CD4-positive, CD25-positive, alpha-beta regulatory T cell (primary cell): ENCODE measurements around the gene STAM. TPM values are rescaled to one million over a fixed set of nuclear protein-coding genes. Genes with fewer than 3 reads are reported as not detected.

Source experiments
- ATAC-seq, 2 donors: fragments of 150-1000 bp; cut with Tn5 transposase; one replicate each; pipeline ENCODE4 v1.10.0; 2021; ENCODE audit warnings: low read depth in 2 of 2, moderate number of reproducible peaks in 2 of 2, moderate library complexity in 1 of 2
- DNase-seq, 3 donors: peaks; one replicate each; pipeline versions ENCODE4 v3.0.0 to v3.0.0-alpha.2; 2012 to 2022; ENCODE audit warnings: mixed read lengths in 1 of 3
- H3K27ac ChIP-seq: one replicate; pipeline ENCODE4 v1.7.0; 2013; ENCODE audit warnings: mild to moderate bottlenecking, low read length; ENCODE audit not compliant: insufficient read depth, poor library complexity, severe bottlenecking
- H3K27me3 ChIP-seq: one replicate; pipeline ENCODE4 v1.7.0; 2013; ENCODE audit warnings: low read length; ENCODE audit not compliant: control insufficient read depth, insufficient read depth
- H3K36me3 ChIP-seq: one replicate; pipeline ENCODE4 v1.7.0; 2013; ENCODE audit warnings: mild to moderate bottlenecking, low read length, moderate library complexity; ENCODE audit not compliant: control insufficient read depth, insufficient read depth
- H3K4me1 ChIP-seq: 2 replicates; pipeline ENCODE4 v1.7.0; 2013; ENCODE audit warnings: mild to moderate bottlenecking, low read length; ENCODE audit not compliant: insufficient read depth, control insufficient read depth, poor library complexity, severe bottlenecking
- H3K4me3 ChIP-seq: one replicate; pipeline ENCODE4 v1.7.0; 2013; ENCODE audit warnings: low read depth, mild to moderate bottlenecking, low read length, moderate library complexity
- H3K9me3 ChIP-seq, 2 experiments: 1 replicate in 1 of 2; 2 replicates in 1 of 2; pipeline ENCODE4 v1.7.0; 2013; ENCODE audit warnings: low read length in 2 of 2, mild to moderate bottlenecking in 1 of 2, moderate library complexity in 1 of 2; ENCODE audit not compliant: control insufficient read depth in 2 of 2
- H3K27ac Mint-ChIP-seq, 3 donors: one replicate each; pipeline ENCODE4 v1.8.0; 2020 to 2022; ENCODE audit warnings: mild to moderate bottlenecking in 3 of 3, mixed read lengths in 3 of 3, moderate library complexity in 2 of 3
- H3K27me3 Mint-ChIP-seq: one replicate; pipeline ENCODE4 v1.8.0; 2022; ENCODE audit warnings: mild to moderate bottlenecking, mixed read lengths
- H3K36me3 Mint-ChIP-seq: one replicate; pipeline ENCODE4 v1.8.0; 2020; ENCODE audit warnings: mixed read lengths
- H3K4me1 Mint-ChIP-seq, 4 donors: one replicate each; pipeline ENCODE4 v1.8.0; 2020 to 2022; ENCODE audit warnings: mixed read lengths in 4 of 4, mild to moderate bottlenecking in 1 of 4
- H3K4me3 Mint-ChIP-seq, 4 donors: one replicate each; pipeline ENCODE4 v1.8.0; 2020 to 2022; ENCODE audit warnings: mild to moderate bottlenecking in 4 of 4, mixed read lengths in 4 of 4, moderate library complexity in 3 of 4
- H3K9me3 Mint-ChIP-seq, 7 donors: one replicate each; pipeline ENCODE4 v1.8.0; 2020 to 2022; ENCODE audit warnings: mixed read lengths in 7 of 7, mild to moderate bottlenecking in 3 of 7, moderate library complexity in 2 of 7
- polyA plus RNA-seq, 4 donors: library from polyadenylated mRNA; unstranded; fragments of 300-500 nt; fragmentation: Illumina TruSeq; gene quantifications; one replicate each; pipeline ENCODE4 v1.2.3, GENCODE V29; 2021
- total RNA-seq: library from RNA; stranded (reverse); gene quantifications from one replicate; pipeline ENCODE4 v1.2.3, GENCODE V29; 2022

The STAM gene
- total and polyA plus RNA-seq, 5 donors from 2014 or later, result 48.0 to 154 (median 69.6) TPM

DNA sequence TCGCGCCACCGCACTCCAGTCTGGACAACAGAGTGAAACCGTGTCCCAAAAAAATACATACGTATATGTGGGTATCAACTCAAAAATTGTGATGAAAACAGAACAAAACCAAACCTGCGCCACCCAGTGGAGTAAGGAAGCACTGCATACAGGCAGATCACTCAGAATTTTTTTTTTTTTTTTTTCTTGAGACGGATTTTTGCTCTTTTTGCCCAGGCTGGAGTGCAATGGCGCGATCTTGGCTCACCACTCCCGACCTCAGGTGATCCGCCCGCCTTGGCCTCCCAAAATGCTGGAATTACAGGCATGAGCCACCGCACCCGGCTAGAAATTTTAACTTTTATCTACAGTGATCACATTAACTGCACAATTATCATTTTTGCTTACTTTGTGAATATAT lies 99.0 kb downstream of the STAM start:
- H3K27ac Mint-ChIP-seq, result no peak overlapping the region
- peak overlapping the region; percentile 18 for H3K4me3 ChIP-seq
- no peaks in the 10 kb centered on the region for H3K9me3 Mint-ChIP-seq

DNA sequence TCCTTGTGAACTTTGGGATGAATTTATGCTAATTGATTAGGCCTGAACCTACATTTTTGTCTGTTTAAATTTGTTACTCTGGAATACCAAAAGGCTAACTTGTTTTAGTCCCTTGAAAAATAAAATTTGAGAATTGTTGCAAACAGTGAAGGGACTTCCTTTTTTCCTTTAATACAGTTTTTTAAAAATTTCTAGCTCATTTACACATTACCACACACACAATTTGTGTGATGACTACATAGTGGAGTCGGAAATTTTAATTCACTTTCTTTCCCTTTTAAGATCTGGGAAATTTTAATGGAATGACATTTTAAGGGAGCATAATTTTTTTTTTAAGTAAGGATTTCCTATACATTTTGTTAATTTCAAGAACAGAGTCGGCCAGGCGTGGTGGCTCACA lies 99.5 kb downstream of the STAM start:
- Histone ChIP-seq H3K4me1 (peaks cover 3% of the 10 kb centered on the region), H3K27ac (no peak overlapping the region), H3K9me3 (no peaks in the 10 kb centered on the region), H3K4me3 (no peak overlapping the region), H3K27me3 (no peaks in the 10 kb centered on the region), H3K36me3 (no peaks in the 10 kb centered on the region)
- no peaks in the 10 kb centered on the region for H3K9me3 Mint-ChIP-seq
- DNase-seq, result no peak
- H3K4me3 Mint-ChIP-seq, result no peak overlapping the region
- H3K27ac Mint-ChIP-seq, result no peak overlapping the region
- peaks cover 11 to 12% (median 12%) of the 10 kb centered on the region in 4 donors for H3K4me1 Mint-ChIP-seq
- no peak for ATAC-seq
- no peaks in the 10 kb centered on the region for H3K27me3 Mint-ChIP-seq
- H3K36me3 Mint-ChIP-seq, result peaks cover 4% of the 10 kb centered on the region

More for the DNA sequence above, 99.0 kb downstream of the STAM start:
- Histone ChIP-seq H3K27ac (no peak overlapping the region), H3K27me3 (no peaks in the 10 kb centered on the region), H3K9me3 (no peaks in the 10 kb centered on the region), H3K4me1 (peaks cover 3% of the 10 kb centered on the region), H3K36me3 (no peaks in the 10 kb centered on the region)
- Mint-ChIP-seq H3K27me3 (no peaks in the 10 kb centered on the region), H3K4me3 (peak overlapping the region in 1 of 4 donors; percentile 2), H3K4me1 (peaks cover 11 to 12% (median 12%) of the 10 kb centered on the region in 4 donors), H3K36me3 (peaks cover 4% of the 10 kb centered on the region)
- ATAC-seq (peak; percentile 62 to 66), DNase-seq (peak; percentile 60 to 75 (median 72))

DNA sequence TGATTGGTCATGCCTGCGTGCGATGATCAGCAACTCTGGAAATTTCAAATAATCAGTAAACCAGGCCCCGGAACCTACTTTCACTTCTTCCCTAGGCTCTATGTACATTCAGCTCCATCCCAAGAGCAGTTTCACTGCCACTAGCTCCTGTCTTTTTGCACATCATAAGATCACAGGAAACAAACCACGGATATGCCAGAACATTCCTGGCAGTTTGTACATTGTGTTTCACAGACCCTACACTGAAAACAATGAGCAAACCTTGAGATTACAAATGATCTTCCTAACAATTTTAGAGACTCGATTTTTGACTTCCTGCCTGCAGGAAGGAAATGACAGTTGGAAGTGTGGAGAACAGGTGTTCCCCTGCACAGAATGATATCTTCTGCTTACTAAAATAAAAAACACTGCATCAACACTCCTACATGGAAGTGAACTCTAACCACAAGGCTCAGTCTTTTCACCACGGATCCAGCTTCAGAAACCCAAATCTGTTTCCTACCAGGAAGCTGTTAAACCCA lies 100.5 kb downstream of the STAM start:
- H3K4me1 Mint-ChIP-seq, result peaks cover 11 to 12% (median 12%) of the 10 kb centered on the region in 4 donors

DNA sequence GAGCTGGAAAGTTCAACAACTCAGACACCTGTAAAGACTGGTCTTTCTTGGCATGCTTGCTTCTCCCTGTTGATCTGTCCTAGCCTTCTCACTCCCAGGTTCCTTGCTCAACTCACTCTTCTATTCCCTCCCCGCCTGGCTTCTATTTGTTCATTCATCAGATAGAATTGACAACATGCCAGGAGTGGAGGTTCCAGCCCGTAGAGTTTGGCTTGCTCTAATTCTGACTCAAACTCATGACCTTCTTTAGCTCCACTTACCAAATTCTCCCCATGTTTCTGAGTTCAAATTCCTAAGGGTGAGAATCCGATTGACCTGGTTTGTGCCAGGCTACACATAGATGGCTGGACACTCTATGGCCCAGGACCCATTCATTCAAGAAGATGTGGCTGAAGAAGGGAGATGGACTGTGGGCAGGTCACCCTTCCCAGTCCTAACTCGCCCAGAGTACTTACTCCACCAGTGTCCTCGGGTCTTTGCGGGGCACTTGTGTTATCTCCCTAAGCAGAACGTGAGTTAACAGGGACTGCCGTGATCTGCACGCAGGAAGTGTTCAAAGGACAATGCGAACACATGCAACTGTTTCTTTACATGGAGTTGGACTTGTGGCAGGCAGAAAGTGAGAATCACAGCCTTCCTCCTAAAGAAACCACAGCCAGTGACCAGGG lies 104.1 kb downstream of the STAM start:
- DNase-seq, result no peak
- Histone ChIP-seq H3K4me1 (peaks cover 2% of the 10 kb centered on the region), H3K27ac (no peak overlapping the region), H3K36me3 (no peaks in the 10 kb centered on the region), H3K27me3 (no peaks in the 10 kb centered on the region), H3K9me3 (no peaks in the 10 kb centered on the region), H3K4me3 (no peak overlapping the region)
- H3K27me3 Mint-ChIP-seq, result no peaks in the 10 kb centered on the region
- no peaks in the 10 kb centered on the region for H3K9me3 Mint-ChIP-seq
- no peak overlapping the region for H3K4me3 Mint-ChIP-seq
- H3K27ac Mint-ChIP-seq, result no peak overlapping the region
- peaks cover 4% of the 10 kb centered on the region for H3K36me3 Mint-ChIP-seq
- no peak for ATAC-seq
- peaks cover 5 to 8% (median 6%) of the 10 kb centered on the region in 4 donors for H3K4me1 Mint-ChIP-seq

More for the DNA sequence above, 100.5 kb downstream of the STAM start:
- Histone ChIP-seq H3K9me3 (no peaks in the 10 kb centered on the region), H3K4me3 (no peak overlapping the region), H3K27ac (no peak overlapping the region), H3K36me3 (no peaks in the 10 kb centered on the region), H3K4me1 (peaks cover 3% of the 10 kb centered on the region), H3K27me3 (no peaks in the 10 kb centered on the region)
- H3K36me3 Mint-ChIP-seq, result peaks cover 4% of the 10 kb centered on the region
- no peak overlapping the region for H3K27ac Mint-ChIP-seq
- H3K9me3 Mint-ChIP-seq, result no peaks in the 10 kb centered on the region
- DNase-seq (no peak), ATAC-seq (no peak)
- H3K27me3 Mint-ChIP-seq, result no peaks in the 10 kb centered on the region
- no peak overlapping the region for H3K4me3 Mint-ChIP-seq

DNA sequence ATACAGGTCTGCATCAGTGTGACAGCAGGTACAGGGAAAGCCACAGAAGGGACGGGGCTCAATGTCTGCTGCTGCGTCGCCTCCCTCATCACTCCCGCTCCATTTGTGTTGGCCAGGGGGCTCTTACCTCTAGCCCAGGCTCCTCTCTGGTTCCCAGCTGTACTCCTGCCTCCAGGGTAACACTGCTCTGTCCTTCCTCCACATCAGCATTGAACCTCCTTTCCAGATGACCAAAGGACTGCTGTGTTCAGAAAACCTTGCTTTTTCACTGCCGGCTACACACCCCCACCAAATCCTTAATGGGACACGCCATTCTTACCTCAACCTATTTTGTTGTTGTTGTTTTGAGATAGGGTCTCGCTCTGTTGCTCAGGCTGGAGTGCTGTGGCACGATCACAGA lies 105.9 kb downstream of the STAM start:
- no peaks in the 10 kb centered on the region for H3K4me1 Mint-ChIP-seq
- H3K9me3 Mint-ChIP-seq, result no peaks in the 10 kb centered on the region
- no peak overlapping the region for H3K4me3 Mint-ChIP-seq
- no peak overlapping the region for H3K27ac Mint-ChIP-seq
- Histone ChIP-seq H3K4me3 (no peak overlapping the region), H3K4me1 (no peaks in the 10 kb centered on the region), H3K9me3 (no peaks in the 10 kb centered on the region), H3K27ac (no peak overlapping the region), H3K27me3 (no peaks in the 10 kb centered on the region), H3K36me3 (no peaks in the 10 kb centered on the region)
- no peak for ATAC-seq
- no peaks in the 10 kb centered on the region for H3K27me3 Mint-ChIP-seq
- no peaks in the 10 kb centered on the region for H3K36me3 Mint-ChIP-seq
- DNase-seq, result no peak

DNA sequence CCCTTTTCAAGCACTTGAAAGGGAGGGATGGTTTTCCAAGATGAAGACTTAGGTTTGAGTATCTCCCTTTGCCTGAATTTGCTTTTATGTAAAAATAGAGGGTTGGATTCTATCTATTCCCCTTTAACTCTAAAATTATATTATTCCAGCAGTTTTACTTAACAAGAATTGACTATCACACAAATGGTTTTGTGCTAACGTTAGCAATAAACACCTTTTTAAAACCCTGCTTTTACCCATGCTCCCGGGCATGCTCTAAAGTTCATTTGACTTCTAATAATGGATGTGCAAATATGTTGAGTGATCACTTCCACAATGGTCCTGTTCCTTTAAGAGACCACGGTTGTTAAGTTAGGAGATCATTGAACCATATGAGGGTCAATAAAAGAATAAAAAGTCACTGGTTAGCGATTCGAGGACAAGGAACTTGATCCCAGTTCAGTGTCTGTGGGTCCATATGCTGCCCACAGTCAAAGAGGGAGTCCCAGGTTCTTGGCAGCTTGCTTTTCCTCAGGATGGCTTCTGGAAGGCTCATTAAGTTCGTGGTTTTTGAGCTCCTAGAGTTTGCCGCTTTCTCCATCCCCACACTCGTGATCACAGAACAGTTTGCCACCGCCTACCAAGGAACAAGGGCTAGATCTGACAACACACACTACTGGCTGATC lies 108.0 kb downstream of the STAM start, which contains the start of gene TMEM236:
TMEM236 (plus strand) TSS at position 421 of the 665 bp plus-strand sequence; CDS start at position 516, 95 bp downstream.
- Histone ChIP-seq H3K9me3 (no peaks in the 10 kb centered on the region), H3K27me3 (no peaks in the 10 kb centered on the region), H3K36me3 (no peaks in the 10 kb centered on the region), H3K4me1 (no peaks in the 10 kb centered on the region), H3K4me3 (no peak within 1 kb of the TSS), H3K27ac (no peak within 1 kb of the TSS)
- H3K4me3 Mint-ChIP-seq, result no peak within 1 kb of the TSS
- H3K4me1 Mint-ChIP-seq, result peaks cover 4 to 7% (median 7%) of the 10 kb centered on the region in 4 donors
- H3K36me3 Mint-ChIP-seq, result no peaks in the 10 kb centered on the region
- H3K27ac Mint-ChIP-seq, result no peak within 1 kb of the TSS
- ATAC-seq (no peak), DNase-seq (no peak)
- H3K9me3 Mint-ChIP-seq, result no peaks in the 10 kb centered on the region
- H3K27me3 Mint-ChIP-seq, result no peaks in the 10 kb centered on the region

DNA sequence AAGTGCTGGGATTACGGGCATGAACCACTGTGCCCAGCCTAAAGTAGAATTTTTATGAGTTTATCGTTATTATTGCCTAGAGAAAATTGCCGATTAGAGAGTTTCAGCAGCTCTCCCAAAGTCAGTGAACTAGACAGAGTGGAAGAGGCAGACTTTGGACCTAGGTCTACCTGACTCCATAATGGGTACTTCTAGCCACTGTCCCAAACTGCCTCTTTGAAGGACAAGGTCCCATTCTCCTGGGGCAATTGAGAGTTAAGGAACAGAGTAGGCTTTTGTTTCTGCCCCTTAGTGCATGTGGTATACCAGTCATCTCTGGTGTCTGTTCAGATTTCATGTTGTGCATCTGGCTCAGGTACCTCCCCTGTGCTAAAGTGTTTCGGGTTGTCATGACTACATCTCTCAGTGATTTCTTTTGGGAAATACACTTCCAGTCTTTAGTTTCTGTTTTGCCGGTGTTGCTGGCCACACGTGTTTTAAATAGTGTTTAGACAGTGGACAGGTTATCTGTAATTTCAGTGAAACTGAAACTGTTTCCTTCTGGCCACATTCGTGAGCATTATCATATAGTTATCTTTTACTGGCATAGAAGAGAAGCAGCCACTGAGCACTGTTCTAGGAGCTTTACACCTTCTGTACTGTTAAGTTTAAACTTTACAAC lies 112.7 kb downstream of the STAM start:
- Mint-ChIP-seq H3K27ac (peak overlapping the region in 2 of 3 donors; percentile 19 to 59), H3K36me3 (peaks cover 2% of the 10 kb centered on the region), H3K27me3 (no peaks in the 10 kb centered on the region), H3K4me3 (peak overlapping the region; percentile 33 to 85 (median 44)), H3K9me3 (no peaks in the 10 kb centered on the region), H3K4me1 (peaks cover 6 to 9% (median 8%) of the 10 kb centered on the region in 4 donors)
- peak overlapping the region; percentile 70 for H3K4me3 ChIP-seq
- DNase-seq (peak in 2 of 3 donors; percentile 6 to 54), ATAC-seq (peak; percentile 43 to 63)
- no peaks in the 10 kb centered on the region for H3K36me3 ChIP-seq
- H3K4me1 ChIP-seq, result no peaks in the 10 kb centered on the region
- no peaks in the 10 kb centered on the region for H3K9me3 ChIP-seq
- H3K27me3 ChIP-seq, result no peaks in the 10 kb centered on the region
- H3K27ac ChIP-seq, result no peak overlapping the region
